HG03060 (cell line): ENCODE data around the gene BPIFB2.

ENCODE experiments used
- ATAC-seq: cut with Tn5 transposase; IDR thresholded peaks from one replicate; pipeline ENCODE4 v1.9.1; 2021; ENCODE audit warnings: low read depth, moderate number of reproducible peaks; ENCODE audit not compliant: unreplicated experiment

Gene BPIFB2

GRCh38 chr20:32984196-32984595, 23.3 kb upstream of the BPIFB2 start:
- ATAC-seq, result no peak

GRCh38 chr20:32984631-32985354, 22.7 kb upstream of the BPIFB2 start:
- no peak for ATAC-seq

- no peak for ATAC-seq
Observed at GRCh38 chr20:32985596-32985995, 21.9 kb upstream of the BPIFB2 start.

- no peak for ATAC-seq
Observed at GRCh38 chr20:32986331-32986966, 21.1 kb upstream of the BPIFB2 start.

DNA sequence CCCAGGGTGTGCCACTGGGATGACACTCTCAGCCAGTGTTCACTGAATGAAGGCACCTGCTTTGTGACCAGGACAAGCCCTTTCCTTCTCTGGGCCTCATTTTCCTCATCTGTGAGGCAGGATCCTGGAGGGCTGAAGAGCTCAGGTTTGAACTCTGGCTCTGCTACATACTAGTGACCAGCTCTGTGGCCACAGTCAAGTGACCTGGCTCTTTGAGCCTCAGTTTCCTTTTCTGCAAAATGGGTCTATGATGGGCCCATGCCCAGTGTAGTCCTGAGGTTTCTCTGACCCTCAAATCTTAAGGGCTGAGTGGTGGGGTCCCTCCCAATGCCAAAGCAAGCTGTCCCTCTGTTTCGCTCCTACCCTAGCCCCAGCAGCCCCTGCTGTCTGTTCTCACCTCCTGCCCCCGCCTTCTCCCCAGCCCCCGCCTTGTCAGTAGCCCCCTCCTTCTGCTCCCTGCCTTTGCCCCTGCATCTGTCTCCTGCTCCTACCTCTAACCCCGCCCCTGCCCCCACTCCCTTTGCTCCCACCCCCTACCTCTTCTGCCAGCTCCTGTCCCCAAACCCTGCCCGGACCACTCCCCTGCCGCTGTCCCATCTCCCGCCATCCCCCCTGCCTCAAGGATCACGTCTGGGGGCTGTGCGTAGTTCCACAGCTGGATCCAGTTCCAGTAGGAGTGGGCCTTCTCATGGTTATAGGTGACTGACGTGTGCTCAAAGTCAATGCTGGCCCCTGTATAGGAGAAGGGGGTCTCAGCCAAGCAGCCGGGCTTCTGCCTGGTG, 20.3 kb upstream of the BPIFB2 start:
- no peak for ATAC-seq

DNA sequence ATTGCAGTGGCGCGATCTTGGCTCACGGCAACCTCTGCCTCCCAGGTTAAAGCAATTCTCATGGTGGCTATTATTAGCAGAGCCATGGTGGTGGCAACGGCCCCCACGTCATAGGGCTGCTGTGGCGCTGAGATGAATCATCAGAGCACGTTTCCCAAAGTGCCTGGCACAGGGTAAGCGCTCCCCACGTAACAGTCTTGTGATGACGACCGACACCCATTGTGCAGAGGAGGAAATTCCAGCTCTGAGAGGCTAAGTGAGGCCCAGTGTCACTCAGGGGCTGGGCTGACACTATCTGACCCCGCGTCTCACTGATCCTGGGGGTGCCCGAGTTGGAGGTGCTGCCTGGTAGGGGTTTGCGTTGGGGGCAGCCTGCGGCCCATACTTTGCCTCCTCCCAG, 19.5 kb upstream of the BPIFB2 start:
- no peak for ATAC-seq

DNA sequence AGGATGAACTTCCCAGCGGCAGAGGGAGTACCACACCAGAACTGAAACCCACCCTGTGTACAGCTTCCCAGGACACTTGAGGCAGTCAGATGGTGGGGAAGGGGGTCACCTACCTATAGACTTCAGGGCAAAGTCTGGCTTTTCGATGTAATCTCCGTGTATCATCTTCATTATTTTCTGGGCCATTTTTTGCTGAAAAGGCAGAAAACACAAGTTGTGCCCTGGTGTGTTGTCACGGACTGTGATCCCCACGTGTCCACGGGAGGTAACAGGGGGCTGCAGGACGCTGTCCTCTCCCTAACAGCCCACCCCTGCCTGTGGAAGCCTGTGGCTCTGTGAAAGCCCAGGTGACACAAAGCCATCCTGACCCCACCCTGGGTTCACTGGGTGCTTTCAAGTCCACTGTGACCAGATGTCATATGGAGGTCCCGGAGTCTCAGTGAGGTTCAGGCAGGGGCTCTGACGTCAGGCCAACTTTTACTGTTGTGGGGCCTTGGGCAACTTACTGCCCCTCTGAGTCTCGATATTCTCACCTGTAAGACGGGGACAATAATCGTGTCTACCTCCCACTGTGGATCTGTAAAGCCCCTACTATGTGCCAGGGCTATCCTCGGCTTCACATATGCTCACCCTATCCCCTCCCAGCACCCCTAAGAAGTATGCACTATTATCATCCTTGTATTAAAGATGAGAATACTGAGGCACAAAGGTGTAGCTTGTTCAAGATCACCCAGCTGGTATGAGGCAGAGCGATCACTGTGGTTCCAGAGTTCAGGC, 17.8 kb upstream of the BPIFB2 start:
- no peak for ATAC-seq

DNA sequence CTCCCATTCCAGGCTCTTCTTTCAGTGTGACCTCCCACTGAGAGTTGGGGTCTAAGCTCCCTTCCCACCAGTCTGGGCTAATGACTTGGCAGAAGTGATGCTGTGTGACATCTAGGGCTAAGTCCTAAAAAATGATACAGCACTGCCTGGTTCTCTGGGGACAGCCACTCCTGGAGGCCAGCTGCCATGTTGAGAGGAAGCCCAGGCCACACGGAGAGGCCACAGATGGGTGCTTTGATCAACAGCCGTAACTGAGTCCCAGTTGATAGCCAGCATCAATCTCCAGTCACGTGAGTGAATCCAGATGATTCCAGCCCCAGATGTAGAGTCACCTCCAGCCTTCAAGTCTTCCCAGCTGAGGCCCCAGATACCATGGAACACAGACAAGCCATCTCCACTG, 17.1 kb upstream of the BPIFB2 start:
- ATAC-seq, result no peak

DNA sequence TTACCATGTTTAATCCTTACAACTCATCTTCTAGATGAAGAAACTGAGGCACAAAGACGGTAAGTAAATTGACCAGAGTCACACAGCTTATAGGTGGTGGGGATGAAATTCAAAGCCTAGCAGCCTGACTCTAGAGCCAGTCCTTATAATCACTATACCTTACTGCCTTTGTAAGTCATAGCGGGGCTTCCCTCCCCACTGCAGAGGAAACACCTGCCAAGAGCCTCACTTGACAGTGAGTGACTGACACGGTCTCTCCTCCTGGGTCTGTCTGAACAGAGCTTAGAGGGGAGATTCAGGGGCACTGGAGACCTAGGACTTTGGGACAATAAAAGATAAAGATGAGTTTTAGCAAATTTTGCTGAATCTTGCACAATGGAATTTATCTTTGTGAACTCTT, 16.1 kb upstream of the BPIFB2 start:
- ATAC-seq, result no peak

DNA sequence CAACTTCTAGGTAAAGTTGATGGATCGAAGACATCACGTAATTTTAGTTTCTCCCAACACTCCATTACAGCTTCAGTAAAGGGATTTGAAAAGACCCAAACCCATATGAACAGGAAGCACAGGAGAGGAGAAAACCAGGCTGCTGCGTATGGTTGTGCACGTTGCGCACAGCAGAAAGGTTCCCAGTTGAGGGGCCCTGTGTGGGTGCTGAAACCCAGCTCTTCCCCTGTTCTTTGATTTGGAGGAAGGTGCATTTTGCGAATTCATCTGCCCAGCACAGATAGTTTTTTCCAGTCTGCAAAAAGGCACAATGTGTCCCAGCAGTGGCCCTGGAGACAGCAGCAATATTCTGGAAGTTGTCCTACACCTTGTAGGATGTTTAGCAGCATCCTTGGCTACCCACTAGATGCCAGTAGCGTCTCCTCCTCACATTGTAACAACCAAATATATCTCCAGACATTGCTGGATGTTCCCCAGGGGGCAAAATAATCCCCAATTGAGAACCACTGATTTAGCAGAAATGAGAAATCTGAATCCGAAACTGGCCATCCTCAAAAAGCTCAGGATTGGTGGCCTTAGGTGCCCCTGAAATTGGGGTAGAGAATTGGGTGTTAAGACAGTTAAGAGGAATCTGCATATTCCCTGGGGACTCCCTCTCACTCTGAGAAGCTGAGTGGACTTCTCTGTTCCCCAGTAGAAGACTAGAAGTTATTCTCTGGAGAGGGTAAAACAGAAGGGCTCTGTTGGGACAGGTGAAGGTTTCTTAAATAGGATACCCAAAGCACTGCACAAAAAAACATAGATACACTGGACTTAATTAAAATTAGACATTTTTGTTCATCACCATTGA, 15.5 kb upstream of the BPIFB2 start:
- no peak for ATAC-seq

GRCh38 chr20:32993496-32994050, 13.9 kb upstream of the BPIFB2 start:
- ATAC-seq, result no peak

GRCh38 chr20:32995802-32996201, 11.7 kb upstream of the BPIFB2 start:
- ATAC-seq, result no peak

DNA sequence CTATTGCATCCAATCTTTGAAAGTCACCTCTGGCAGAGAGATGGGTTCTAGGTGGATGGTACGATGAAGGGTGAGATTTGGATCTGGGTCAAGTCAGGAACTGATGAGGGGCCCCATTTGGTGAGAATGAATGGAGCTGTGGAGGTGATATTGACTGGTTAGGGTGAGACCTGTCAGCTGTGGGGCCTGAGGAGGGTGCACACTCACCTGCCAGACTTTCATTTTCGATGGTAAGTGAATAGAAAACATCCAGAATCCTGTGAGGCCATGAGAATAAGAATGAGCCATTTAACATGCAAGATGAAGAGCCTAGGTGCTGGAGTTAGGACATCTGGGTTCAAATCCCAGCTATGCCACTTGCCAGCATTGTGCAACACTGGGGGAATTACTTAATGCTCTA, 10.1 kb upstream of the BPIFB2 start:
- no peak for ATAC-seq

DNA sequence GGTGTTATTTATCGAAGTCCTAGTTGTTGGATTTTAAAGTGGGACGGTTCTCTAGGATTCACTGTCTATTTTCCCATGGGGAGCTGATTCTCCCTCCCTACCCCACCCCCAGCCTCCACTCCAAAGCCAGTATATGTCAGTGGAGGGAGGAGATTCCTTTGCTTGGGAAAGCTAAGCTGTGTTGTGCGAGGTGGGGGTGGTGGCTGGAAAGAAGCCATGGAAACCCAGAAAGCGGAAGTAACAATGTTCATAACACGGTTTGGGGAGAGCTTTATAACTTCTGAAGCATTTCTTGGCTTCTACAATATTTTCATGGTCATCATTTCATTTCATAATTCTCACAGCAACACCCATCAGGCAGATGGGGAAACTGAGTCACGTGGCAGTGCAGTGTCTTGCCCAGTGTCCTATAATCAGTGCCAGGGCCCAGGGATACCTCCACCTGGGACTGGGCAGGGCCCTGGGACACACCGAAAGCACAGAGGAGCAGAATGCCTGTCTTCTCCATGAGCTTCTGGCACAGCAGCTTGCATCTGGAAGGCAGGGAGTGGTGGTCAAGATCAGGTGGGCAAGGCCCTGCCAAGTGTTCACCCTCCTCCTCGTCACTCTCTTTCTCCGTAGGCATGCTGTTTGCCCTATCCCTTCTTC, 7.8 kb upstream of the BPIFB2 start:
- no peak for ATAC-seq

DNA sequence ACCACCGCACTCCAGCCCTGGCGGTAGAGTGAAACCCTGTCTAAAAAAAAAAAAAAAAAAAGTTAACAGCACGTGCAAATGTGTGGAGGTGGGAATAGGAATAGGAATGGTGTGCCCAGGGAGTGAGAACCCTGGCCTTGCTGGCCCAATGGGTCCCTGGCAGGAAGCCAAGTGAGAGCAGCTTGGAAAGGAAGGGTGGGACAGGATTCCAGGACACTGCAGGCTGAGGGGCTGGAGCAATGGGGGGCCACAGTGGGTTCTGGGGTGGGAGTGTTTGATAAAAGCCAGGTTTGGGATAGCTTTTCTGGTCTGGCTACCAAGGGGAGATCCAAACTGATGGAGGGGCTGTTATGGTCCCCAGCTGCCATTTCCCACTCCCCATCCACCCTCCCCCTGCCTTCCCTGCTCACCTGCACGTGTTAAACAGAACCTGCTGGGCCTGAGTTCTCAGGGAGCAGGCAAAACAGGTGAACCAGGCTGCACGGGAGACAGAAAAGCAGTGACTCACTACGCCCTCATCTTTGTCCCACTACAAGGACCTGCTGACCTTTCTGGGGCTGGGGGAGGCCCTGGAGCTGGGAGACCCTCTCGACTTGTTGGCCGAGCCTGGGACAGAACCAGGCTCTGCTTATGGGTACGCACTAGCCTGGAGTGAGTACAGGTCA, 6.6 kb upstream of the BPIFB2 start:
- no peak for ATAC-seq

DNA sequence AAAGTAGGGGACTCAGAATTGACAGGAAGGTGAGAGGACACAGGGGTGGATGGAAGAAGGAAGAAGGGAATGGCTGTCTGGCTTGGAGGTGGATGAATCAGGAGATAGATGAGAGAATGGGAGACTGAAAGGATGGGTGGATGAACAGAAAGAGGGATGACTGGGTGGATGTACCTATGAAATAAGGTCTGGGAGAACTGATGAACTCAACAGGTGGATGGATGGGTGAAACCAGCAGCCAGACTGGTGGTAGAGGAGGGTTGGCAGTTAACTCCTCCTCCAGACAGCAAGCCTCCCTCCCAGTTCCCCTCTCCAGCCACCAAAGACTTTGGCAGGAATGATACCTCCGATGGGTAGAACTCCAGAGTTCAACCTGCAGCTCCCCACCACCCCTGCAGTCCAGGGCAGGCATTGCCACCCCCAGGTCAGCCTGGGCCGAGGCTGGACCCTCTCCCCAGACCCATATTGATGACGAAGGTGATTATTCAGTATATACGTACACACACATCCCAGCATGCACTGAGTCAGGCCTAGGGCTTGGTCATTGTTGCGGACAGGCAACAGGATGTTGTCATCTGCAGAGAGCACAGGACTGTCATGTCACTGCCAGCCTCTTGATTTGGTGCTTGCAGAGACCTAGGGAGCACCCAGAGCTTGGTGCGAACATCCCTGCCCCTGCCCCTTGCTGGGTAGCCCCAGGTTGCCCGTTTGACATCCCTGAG, 5.3 kb upstream of the BPIFB2 start:
- ATAC-seq, result no peak

DNA sequence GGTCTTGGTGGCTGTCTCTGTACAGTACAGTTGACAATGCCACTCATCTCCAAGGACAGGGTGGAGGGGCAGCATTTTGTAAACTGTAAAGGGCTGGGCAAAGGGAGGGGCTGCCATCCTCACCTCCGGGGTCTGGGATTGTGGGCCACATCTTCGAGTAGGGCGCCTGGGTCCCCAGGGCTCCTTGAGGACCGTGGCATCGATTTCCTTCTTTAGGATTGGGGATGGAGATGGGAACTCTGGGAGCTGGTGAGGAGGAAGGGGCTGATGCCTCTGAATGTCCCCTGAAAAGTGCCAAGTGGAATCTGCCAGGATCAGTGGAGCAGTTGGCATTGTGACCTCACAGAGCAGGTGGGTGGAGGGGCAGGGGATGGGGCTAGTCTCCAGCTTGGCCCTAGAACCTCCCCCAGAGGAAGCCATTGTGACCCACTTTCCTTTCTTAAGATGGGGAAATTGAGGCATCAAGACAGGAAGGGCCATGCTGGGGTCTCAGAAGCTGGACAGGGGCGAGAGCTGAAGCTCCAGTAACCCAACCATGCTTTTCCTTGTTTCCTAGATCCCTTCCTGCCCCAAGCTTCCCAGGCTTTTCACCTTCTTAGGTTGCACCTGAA, 3.3 kb upstream of the BPIFB2 start, which contains the start of gene SUN5:
TSS of gene SUN5 (minus strand) at position 293 of the 611 bp plus-strand sequence. CDS start at position 200, 93 bp downstream.
- ATAC-seq, result no peak
